Frontal cortex (tissue), 4 donors: Measurements from ENCODE around the gene NOVA1. TPM values are rescaled to one million over a fixed set of nuclear protein-coding genes. Genes with fewer than 3 reads are reported as not detected.
A peak's percentile ranks its signal among the peaks of the same experiment; 100 is the strongest.
"Not testable (repeated sequence)": the region's sequence is repeated elsewhere in the genome, so short reads cannot be mapped to it uniquely, and the experiment has no call there.

ENCODE experiments used
- DNase-seq, 2 donors: peaks; one replicate each; pipeline ENCODE4 v3.0.0; 2012; ENCODE audit warnings: low spot score in 2 of 2
- FAIRE-seq: peaks from 2 replicates; lab custom pipeline; 2012; peaks lifted over from hg19 to GRCh38; lab: Jason Lieb, UNC
- total RNA-seq: library from RNA; depleted of rRNA; stranded (reverse); fragments of >200 nt; gene quantifications from one replicate; pipeline ENCODE4 v1.2.3, GENCODE V29; 2014
- donor health status: control.
- donor health status: control.
- donor health status: control.

Gene NOVA1, protein sequence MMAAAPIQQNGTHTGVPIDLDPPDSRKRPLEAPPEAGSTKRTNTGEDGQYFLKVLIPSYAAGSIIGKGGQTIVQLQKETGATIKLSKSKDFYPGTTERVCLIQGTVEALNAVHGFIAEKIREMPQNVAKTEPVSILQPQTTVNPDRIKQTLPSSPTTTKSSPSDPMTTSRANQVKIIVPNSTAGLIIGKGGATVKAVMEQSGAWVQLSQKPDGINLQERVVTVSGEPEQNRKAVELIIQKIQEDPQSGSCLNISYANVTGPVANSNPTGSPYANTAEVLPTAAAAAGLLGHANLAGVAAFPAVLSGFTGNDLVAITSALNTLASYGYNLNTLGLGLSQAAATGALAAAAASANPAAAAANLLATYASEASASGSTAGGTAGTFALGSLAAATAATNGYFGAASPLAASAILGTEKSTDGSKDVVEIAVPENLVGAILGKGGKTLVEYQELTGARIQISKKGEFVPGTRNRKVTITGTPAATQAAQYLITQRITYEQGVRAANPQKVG
- 34.6 TPM for total RNA-seq

DNA sequence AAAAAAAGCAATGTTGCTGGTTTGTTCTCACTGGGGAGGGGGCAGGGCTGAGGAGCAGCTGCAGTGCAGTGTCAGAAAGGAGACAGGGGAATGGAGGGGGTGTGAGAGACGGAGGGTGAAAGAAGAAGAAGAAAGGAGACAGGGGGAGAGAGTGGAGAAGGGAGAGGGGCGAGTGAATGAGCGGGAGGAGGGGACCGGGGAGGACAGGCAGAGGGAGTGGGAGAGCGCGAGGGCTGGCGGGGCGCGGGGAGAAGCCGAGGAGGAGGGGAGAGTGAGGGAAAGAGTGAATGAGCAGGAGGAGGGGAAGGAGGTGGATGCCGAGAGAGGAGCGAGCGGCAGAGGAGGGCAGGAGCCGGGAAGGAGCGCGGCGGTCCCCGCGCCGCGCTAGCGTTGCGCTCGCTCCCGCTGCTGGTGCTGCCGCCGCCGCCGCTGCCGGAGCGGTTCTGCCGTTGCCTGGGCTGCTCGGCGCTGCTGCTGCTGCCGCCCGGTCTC is at the start of gene NOVA1:
Gene NOVA1, minus strand, starts transcription at position 445 of the 492 bp plus-strand sequence. CDS start 597 bp downstream, outside the sequence.
- FAIRE-seq, result no peak
- DNase-seq, result peak in 1 of 2 donors; percentile 12

DNA sequence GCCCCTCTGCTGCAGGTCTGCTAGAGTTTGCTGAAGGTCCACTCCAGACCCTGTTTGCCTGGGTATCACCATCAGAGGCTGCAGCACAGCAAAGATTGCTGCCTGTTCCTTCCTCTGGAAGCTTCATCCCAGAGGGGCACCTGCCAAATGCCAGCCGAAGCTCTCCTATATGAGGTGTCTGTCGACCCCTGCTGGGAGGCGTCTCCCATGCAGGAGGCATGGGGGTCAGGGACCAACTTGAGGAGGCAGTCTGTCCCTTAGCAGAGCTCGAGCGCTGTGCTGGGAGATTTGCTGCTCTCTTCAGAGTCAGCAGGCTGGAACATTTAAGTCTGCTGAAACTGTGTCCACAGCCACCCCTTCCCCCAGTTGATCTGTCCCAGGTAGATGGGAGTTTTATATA is 47.2 kb upstream of the NOVA1 start:
- not testable (repeated sequence) for FAIRE-seq, DNase-seq

DNA sequence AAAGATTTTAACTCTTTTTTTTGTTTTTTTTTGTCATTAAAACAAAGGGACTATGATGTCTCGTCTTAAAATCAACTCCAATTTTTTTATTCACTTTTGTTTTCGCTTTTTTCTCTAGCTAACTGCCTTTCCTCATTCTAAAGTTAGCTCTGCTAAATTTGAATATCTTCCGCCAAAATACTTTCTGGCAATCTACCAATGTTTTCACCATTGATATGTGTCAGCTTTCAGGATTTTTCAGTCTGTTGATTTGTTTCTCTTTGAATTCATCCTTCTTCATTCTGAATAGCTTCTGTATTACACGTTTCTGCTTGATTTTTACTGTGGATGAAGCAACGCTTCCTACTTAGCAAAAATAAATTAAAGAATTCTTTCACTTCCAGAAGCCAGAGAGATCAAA is 38.7 kb upstream of the NOVA1 start:
- DNase-seq (peak in 1 of 2 donors; percentile 4), FAIRE-seq (no peak)

DNA sequence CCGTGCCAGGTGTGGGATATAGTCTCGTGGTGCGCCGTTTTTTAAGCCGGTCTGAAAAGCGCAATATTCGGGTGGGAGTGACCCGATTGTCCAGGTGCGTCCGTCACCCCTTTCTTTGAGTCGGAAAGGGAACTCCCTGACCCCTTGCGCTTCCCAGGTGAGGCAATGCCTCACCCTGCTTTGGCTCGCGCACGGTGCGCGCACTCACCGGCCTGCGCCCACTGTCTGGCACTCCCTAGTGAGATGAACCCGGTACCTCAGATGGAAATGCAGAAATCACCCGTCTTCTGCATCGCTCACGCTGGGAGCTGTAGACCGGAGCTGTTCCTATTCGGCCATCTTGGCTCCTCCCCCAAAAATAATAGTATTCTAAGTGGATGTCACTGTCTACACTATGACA is 37.1 kb upstream of the NOVA1 start:
- DNase-seq, FAIRE-seq: not testable (repeated sequence)

DNA sequence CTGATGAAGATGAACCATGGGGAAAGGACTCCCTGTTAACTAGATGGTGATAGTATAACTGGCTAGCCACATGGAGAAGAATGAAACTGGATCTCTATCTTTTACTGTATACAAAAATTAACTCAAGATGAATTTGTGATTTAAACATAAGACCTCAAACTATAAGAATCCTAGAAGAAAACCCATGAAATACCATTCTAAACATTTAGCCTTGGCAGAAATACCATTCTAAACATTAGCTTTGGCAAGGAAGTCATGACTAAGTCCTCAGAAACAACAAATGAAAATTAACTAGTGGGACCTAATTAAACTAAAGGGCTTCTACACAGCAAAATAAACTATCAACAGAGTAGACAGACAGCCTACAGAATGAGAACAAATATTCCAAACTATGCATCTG is 28.4 kb upstream of the NOVA1 start:
- no peak for FAIRE-seq
- DNase-seq, result no peak

DNA sequence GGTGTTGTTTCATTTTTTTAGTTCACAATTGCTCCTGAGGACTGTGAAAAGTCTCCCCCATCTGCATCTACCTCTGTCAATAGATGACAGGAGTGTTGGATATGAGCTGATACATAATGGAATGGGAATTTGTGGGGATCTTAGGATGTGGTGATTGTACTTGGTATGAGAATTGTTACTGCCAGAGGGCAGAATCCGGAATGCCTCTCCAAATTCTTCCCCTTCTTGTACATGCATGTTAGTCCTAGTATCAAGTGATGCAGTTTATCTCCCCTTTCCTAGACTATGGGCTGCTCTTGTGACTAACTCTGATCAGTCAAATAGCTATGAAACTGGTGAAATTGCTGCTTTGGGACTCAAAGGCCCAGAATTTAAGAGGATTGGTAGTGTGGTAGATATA is 24.8 kb upstream of the NOVA1 start:
- no peak for DNase-seq
- no peak for FAIRE-seq

DNA sequence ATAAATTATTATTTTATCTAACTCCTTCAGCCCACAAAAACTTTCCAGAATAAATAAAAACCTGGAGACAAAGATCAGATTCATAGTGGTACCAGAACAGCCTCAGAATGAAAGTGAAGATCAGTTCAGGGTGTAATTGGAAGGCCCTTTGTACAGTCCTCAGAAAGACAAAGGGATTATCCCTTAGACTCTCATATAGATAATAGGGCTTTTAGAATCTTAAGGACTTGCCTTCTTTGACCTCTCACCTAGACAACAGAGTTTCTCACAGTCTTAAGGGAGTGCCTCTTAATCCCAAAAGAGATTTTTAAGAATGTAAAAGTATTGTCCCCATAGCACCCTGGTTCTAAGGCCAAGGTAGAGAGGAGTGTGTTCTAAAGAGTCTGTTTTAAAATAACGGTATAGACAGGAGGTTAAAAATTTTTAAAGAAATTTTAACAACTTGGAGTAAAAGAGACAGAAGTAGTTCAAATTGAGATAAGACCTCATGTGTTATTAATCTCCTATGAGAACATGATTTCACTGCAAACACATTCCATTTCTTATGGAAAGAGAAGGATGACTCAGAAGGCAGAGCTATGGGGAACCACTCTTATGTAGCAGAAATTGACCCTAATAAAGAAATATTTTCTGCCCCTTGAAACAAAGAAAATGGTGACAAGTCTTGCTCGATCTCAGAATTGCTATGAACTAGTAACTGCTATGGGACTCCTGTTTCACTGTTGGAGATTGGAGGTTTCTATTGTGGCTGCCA is 24.2 kb upstream of the NOVA1 start:
- no peak for DNase-seq
- FAIRE-seq, result no peak

DNA sequence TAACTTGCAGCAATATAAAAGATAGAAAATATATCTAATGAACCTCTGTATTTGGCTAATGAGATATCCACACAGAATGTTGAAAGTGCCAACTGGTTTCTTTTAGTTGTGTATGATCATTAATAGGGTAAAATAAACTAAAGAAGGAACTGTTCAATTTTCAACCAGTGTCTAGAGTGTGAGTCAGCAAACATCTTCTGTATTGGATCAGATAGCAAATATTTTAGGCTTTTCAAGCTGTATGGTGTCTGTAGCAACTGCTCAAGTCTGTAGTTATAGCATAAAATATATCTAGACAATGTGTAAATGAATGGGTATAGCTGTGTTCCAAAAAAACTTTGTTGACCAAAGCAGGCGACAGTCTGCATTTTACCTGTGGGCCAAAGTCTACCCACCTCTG is 23.5 kb upstream of the NOVA1 start:
- DNase-seq (no peak), FAIRE-seq (no peak)

DNA sequence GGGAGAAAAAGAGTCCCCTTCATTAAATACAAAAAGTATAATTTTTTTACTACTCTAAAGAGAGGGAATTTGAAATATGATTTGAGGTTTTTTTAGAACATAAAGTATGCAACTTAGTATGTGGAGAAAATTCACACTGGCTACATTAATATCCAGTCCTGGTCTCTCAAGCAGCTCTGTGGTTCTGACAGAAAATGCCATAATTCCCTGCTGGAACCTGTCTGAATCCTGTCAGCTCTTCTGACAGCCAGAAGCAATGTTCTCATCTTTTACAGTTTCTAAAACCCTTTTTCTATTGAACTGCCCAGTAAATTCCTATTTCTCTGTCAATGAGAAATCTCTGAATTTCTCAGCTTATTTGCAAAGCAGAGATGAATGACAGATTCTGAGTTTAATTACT is 13.4 kb upstream of the NOVA1 start:
- FAIRE-seq, result no peak

DNA sequence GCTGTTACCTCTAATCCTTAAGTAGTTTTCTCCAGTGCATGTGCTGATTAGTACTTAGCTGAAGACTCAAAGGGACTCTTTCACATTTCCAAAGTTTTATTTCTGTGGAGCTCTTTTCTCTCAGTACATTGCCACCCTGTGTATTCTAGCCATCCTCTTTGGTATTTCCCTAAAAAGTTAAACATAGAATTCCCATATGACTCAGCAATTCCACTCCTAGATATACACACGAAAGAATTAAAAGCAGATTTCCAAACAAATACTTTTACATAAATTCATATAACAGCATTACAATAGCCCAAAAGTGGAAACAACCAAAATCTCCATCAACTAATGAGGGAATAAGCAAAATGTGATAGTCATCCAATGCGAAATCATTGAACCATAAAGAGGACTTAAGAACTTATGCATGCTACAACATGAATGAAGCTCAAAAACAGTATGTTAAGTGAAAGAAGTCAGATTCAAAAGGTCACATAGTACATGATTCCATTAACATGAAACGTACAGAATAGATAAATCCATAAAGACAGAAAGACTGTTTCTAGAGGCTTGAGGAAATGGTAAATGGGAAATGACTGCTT is 9.0 kb upstream of the NOVA1 start:
- FAIRE-seq (no peak), DNase-seq (no peak)

More for the DNA sequence above, 13.4 kb upstream of the NOVA1 start:
- DNase-seq, result no peak

DNA sequence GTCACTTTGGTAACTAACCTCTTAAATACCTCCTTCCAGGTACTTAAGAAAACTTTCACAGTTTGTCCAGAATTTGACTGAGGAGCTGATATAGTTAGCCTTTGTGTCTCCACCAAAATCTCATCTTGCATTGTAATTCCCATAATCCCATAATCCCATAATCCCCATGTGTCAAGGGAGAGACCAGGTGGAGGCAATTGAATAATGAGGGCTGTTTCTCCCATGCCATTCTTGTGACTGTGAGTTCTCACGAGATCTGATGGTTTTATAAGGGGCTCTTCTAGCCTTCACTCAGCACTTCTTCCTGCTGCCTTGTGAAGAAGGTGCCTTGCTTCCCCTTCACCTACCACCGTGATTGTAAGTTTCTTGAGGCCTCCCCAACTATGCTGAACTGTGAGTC is 7.8 kb upstream of the NOVA1 start:
- FAIRE-seq, result no peak
- no peak for DNase-seq

DNA sequence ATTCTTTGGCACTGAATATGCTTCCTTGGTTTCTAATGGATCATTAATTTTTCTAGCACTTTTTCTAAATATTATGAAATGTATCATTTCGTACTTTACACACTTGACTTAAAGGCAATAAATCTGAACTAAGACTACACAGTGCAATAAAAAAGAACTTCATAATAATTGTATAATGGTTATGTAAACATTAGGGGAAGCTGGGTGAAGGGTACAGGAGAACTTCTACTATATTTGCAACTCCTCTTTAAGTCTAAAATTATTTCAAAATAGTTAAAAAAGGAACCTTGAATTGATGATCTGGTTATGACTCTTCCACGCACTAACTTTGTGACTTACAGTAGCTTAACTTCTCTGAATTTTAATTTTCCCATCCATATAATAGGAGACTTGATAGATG is 5.1 kb upstream of the NOVA1 start:
- FAIRE-seq (no peak), DNase-seq (no peak)

DNA sequence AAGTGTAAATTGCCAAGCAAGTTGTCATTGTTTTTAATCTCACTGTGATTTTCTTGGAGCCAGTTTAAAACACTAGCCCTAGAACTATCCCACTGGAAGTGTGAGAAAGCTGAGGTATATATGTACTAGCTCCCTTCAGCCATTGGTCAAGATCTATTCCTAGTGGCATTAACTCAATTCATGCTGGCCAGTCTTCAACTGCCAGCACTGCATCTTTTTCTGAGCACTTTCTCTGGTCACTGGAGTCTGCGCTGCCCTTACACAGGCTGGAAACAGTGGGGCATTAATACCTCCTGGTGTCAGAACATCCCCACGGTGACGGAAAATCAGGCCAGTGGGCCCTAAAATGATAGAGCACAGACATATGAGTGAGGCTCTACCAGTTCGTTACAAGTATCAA is 4.0 kb upstream of the NOVA1 start:
- DNase-seq (no peak), FAIRE-seq (no peak)

DNA sequence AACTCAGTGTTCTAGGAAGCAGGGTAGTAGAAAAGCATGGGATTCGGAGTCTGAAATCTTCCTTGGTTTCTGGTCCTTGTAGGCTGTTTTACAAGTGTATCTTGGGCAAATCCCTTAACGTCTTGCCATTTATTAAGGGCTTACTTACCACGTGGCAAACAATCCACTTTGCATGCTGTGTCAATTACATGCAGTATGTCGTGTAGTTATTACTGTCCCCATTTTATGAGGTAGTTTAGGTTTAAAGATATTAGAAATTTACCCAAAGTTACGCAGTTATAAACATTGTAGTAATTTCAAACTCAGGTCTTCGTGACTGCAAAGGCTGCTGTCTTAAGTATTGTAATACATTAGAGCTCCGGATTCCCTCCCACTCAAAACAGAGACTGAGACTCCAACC is 1.5 kb upstream of the NOVA1 start:
- DNase-seq (no peak), FAIRE-seq (no peak)

DNA sequence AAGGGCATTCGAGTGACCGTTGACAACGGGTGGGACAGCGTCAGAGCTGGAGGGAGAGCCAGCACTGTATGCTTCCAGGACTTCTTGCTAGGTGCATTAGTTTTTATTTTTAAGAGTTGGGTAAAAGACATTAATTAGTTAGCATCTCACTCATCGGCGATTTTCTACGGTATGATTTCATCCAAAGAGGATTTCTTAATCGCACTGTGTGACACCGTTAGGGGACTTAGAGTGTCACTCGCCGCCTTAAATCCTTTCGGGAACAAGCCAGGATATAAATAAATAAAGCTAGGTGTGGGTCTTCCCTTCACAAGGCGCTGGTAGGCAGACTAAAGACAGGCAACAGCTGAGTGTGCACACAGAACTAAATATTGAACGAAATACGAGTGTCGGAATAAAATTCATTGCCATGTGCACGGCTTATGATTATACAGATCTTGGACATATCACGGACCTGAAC is 869 bp upstream of the NOVA1 start:
- DNase-seq (no peak), FAIRE-seq (no peak)

DNA sequence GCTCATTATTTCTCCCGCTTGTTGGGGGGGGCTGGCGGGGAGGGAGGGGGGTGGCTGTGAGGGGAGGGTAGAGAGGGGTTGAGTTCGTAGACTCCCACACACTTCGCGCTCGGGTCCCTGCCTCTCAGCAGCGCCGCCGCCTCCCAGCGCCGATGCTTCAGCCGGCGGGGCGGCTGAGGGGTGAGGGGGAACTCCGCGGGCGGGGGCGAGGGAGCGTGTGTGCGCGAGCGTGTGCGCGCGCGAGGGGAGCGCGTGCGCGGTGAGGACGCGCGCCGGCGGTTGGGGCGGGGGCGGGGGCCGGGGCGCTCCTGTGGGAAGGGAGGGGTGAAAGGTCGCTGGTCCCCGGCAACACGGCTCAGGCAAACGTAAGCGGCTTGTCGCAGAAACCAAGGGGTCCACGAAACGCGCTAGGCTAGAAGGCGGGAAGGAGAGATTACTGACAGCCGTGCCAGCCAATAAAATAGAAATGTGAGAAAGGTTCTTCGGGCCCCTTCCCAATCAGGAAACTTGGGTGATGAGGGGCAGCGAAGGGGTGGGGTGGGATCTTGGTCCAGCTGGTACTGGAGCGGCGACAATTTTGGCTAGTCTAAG is 343 bp upstream of the NOVA1 start:
- FAIRE-seq (no peak), DNase-seq (peak; percentile 68 to 80)

DNA sequence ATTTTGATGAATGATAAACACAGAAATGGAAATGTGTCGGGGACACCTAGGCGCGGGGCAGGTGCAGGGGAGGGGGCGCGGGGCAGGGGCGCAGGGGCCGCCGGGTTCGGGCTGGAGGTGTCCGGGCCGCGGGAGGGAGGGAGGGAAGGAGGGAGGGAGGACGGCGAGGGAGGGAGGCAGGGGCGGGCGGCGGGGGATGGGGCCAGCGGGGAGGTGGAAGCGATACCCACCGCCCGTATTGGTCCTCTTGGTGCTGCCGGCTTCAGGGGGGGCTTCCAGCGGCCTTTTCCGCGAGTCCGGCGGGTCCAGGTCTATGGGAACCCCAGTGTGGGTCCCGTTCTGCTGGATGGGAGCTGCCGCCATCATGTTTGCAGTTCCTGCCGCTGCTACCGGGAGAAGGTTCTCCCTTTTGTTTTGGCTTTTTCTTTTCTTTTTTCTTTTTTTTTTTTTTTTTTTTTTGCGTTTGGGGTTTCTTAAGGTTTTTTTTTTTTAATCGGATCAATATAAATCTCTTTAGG is 703 bp downstream of the NOVA1 start:
- no peak for FAIRE-seq
- DNase-seq, result peak; percentile 7 to 48

DNA sequence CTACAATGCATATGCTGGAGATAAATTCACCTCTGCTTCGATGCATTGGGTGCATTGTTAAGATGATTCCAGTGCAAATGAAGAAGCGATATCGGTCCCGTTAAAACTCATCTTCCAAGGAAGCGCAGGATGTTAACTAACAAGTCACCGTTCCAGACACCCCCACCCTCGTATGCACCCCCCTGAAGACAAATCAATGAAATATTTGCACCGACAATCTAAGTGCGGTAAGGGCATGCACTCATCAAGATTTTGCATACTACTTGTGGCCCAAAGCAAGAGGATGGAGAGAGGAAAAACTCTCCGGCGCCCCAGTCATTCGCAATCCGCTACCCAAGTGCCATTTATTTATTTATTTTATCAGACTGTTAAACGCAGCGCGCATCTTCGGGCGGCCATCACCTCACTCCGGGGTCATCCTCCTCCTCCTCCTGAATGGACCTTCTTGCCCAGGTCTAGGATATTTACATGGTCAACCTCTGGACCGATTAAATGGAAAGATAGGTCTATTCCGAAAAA is 1.2 kb downstream of the NOVA1 start:
- no peak for DNase-seq
- FAIRE-seq, result no peak

DNA sequence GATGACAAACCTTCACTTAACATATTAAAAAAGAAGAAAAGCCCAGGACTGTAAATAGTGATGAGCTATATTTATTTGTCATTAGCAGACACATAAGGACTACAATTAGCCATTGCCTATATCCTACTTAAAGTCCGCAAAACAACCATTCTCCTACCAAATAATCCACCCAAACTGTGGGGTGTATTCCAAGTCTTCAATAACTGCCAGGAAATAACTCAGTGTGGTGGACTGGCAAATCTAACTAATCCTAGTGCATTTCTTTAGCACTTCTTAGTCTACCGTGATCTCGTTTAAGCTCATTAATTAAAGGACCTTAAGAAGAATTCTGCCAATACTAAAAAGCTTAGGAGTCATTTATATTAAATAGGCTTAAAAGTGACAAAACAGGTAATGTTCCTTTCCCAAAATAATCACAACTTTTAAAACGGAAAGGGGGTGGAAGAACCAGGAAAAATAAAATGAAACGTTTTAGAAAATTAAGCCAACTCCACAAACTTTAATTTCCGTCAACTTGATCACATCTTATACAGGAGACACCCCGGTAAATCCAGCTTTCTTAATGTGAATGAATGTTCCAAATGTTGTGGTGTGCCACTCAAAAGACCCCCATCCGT is 1.8 kb downstream of the NOVA1 start:
- FAIRE-seq (no peak), DNase-seq (no peak)
